PC-9 (cell line): Measurements from ENCODE around the gene NRG3. TPM values are rescaled to one million over a fixed set of nuclear protein-coding genes. Genes with fewer than 3 reads are reported as not detected.

ENCODE experiments used
- BruUV-seq: library from RNA; stranded (reverse); fragments of 400-500 nt; replicated peaks from 2 replicates; lab custom pipeline; 2021; lab: Mats Ljungman, UMichigan
- CTCF ChIA-PET: fragments of 300-600 bp; sonication (Branson Sonifier 250); formaldehyde crosslinking; loops from one replicate; lab custom pipeline; 2022; ENCODE audit warnings: antibody characterized with exemption; lab: Charles Lee
- POLR2A ChIA-PET: fragments of 300-600 bp; sonication (Branson Sonifier 250); formaldehyde crosslinking; loops from one replicate; lab custom pipeline; 2022; ENCODE audit warnings: antibody characterized with exemption; ENCODE audit not compliant: unreplicated experiment; lab: Charles Lee
- DNase-seq, 2 experiments: peaks; one replicate each; pipeline versions ENCODE4 v3.0.0 to v3.0.0-alpha.2; 2015 to 2022; ENCODE audit warnings: mixed read lengths in 1 of 2
- H2AFZ ChIP-seq: fragments of 200-600 bp; sonication (generic); 2 replicates; pipeline ENCODE4 v1.8.1; 2017; ENCODE audit warnings: antibody characterized with exemption
- H3F3A ChIP-seq: fragments of 200-600 bp; sonication (generic); 2 replicates; pipeline ENCODE4 v1.8.1; 2017; ENCODE audit warnings: antibody characterized with exemption, mild to moderate bottlenecking, low read depth; ENCODE audit not compliant: insufficient read depth
- H3K27ac ChIP-seq: fragments of 200-600 bp; sonication (generic); 2 replicates; pipeline ENCODE4 v1.6.1; 2016; ENCODE audit warnings: mixed run types
- H3K27me3 ChIP-seq: fragments of 200-600 bp; sonication (generic); 2 replicates; pipeline ENCODE4 v1.6.1; 2016; ENCODE audit warnings: low read depth, mixed run types; ENCODE audit not compliant: insufficient read depth
- H3K36me3 ChIP-seq: fragments of 200-600 bp; sonication (generic); 2 replicates; pipeline ENCODE4 v1.6.1; 2016; ENCODE audit warnings: low read depth, mixed run types
- H3K4me1 ChIP-seq: fragments of 200-600 bp; sonication (generic); replicated peaks from 2 replicates; pipeline ENCODE4 v1.6.1; 2016; ENCODE audit warnings: mixed run types; ENCODE audit not compliant: insufficient read depth
- H3K4me2 ChIP-seq: fragments of 200-600 bp; sonication (generic); 2 replicates; pipeline ENCODE4 v1.6.1; 2017; ENCODE audit warnings: mixed run types
- H3K4me3 ChIP-seq: fragments of 200-600 bp; sonication (generic); 2 replicates; pipeline ENCODE4 v1.6.1; 2016; ENCODE audit warnings: mixed run types
- H3K79me2 ChIP-seq: fragments of 200-600 bp; sonication (generic); 2 replicates; pipeline ENCODE4 v1.6.1; 2017; ENCODE audit warnings: low read depth, mixed run types
- H3K9me2 ChIP-seq: fragments of 200-600 bp; sonication (generic); 2 replicates; pipeline ENCODE4 v1.8.1; 2017; ENCODE audit warnings: mild to moderate bottlenecking; ENCODE audit not compliant: insufficient read depth
- H3K9me3 ChIP-seq: fragments of 200-600 bp; sonication (generic); 2 replicates; pipeline ENCODE4 v1.8.1; 2016; ENCODE audit warnings: low read depth; ENCODE audit not compliant: insufficient read depth
- H4K20me1 ChIP-seq: fragments of 200-600 bp; sonication (generic); 2 replicates; pipeline ENCODE4 v1.8.1; 2017; ENCODE audit not compliant: insufficient read depth
- CTCF ChIP-seq: fragments of 200-600 bp; sonication (generic); conservative IDR thresholded peaks from 2 replicates; pipeline ENCODE4 v1.6.1; 2017; ENCODE audit warnings: mixed run types, antibody characterized with exemption, mild to moderate bottlenecking, moderate library complexity
- EZH2 ChIP-seq: fragments of 200-600 bp; sonication (generic); IDR thresholded peaks from 2 replicates; pipeline ENCODE4 v1.8.0; 2017; ENCODE audit warnings: antibody characterized with exemption, low read depth
- intact Hi-C: fragments of 100-400 bp; cut with micrococcal nuclease; formaldehyde crosslinking; loops from one replicate; pipeline ENCODE4 v1.10.0; 2022; ENCODE audit not compliant: unreplicated experiment
- total RNA-seq: library from RNA; stranded (reverse); gene quantifications from 2 replicates; pipeline ENCODE4 v1.2.3, GENCODE V29; 2021

NRG3 gene
- total RNA-seq, 1 experiment from 2014 or later, result not detected

GRCh38 chr10:82191653-82192052 lies 316.7 kb downstream of the NRG3 start:
- POLR2A ChIA-PET, result no interaction called here
- no peaks in the 10 kb centered on the region for H3K4me1 ChIP-seq
- no peaks in the 10 kb centered on the region for H3K36me3 ChIP-seq
- no peak overlapping the region for H3K4me2 ChIP-seq
- no peak overlapping the region for H3K27ac ChIP-seq
- H2AFZ ChIP-seq, result no peak overlapping the region
- no peak for DNase-seq
- H3F3A ChIP-seq, result no peaks in the 10 kb centered on the region
- H3K79me2 ChIP-seq, result no peaks in the 10 kb centered on the region
- intact Hi-C loops, result no loop called here
- TF ChIP-seq CTCF (no peak), EZH2 (no peak)
- H4K20me1 ChIP-seq, result no peaks in the 10 kb centered on the region
- H3K9me3 ChIP-seq, result no peaks in the 10 kb centered on the region
- no TSS peak for BruUV-seq
- no peaks in the 10 kb centered on the region for H3K27me3 ChIP-seq
- CTCF ChIA-PET, result no interaction called here
- no peak overlapping the region for H3K4me3 ChIP-seq
- no peaks in the 10 kb centered on the region for H3K9me2 ChIP-seq

- POLR2A ChIA-PET, result no interaction called here
- H3K4me2 ChIP-seq, result no peak overlapping the region
- no peak overlapping the region for H2AFZ ChIP-seq
- no peaks in the 10 kb centered on the region for H4K20me1 ChIP-seq
- H3K4me3 ChIP-seq, result no peak overlapping the region
- H3K4me1 ChIP-seq, result no peaks in the 10 kb centered on the region
- H3K79me2 ChIP-seq, result no peaks in the 10 kb centered on the region
- no peak overlapping the region for H3K27ac ChIP-seq
- BruUV-seq, result no TSS peak
- DNase-seq, result no peak
- H3K36me3 ChIP-seq, result no peaks in the 10 kb centered on the region
- H3K27me3 ChIP-seq, result no peaks in the 10 kb centered on the region
- intact Hi-C loops, result no loop called here
- CTCF ChIA-PET, result no interaction called here
- H3K9me3 ChIP-seq, result no peaks in the 10 kb centered on the region
- TF ChIP-seq EZH2, result no peak
- no peak for TF ChIP-seq CTCF
- H3K9me2 ChIP-seq, result no peaks in the 10 kb centered on the region
- H3F3A ChIP-seq, result no peaks in the 10 kb centered on the region
Measured at GRCh38 chr10:82192665-82193064, 317.7 kb downstream of the NRG3 start.

DNA sequence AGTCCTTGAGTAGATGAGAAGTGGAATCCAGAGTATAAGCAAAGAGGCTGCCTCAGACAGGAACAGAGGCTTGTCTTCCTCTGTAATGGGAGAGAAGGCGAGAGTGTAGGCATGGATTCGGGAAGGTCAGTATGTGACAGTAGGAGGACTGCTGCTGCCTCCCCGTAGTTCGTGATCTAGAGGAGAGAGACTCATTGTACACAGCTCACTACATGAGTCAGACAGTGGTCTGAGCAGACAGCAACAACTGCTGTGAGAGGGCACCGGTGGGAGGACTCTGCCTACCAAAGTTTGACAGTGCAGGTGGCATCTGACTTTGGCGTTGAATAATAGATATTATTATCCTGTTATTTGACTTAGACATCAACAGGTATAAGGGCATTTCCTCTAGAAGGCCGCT lies 319.4 kb downstream of the NRG3 start:
- ChIA-PET POLR2A (no interaction called here), CTCF (no interaction called here)
- Histone ChIP-seq H3K9me3 (no peaks in the 10 kb centered on the region), H3K27ac (no peak overlapping the region), H3K4me1 (no peaks in the 10 kb centered on the region), H3K36me3 (no peaks in the 10 kb centered on the region), H4K20me1 (no peaks in the 10 kb centered on the region), H3K9me2 (no peaks in the 10 kb centered on the region), H3K27me3 (no peaks in the 10 kb centered on the region), H2AFZ (no peak overlapping the region), H3K79me2 (no peaks in the 10 kb centered on the region), H3K4me2 (no peak overlapping the region), H3F3A (no peaks in the 10 kb centered on the region), H3K4me3 (no peak overlapping the region)
- TF ChIP-seq EZH2 (no peak), CTCF (no peak)
- intact Hi-C loops, result no loop called here
- no TSS peak for BruUV-seq
- DNase-seq, result no peak
